Embryonic facial prominence (tissue), 1 donor: ENCODE measurements around the gene ABCC8.
A peak's percentile ranks its signal among the peaks of the same experiment; 100 is the strongest.

Source experiments
- DNase-seq: peaks from one replicate; pipeline ENCODE4 v3.0.0-alpha.2; 2016; ENCODE audit errors: extremely low spot score

Gene ABCC8

DNA sequence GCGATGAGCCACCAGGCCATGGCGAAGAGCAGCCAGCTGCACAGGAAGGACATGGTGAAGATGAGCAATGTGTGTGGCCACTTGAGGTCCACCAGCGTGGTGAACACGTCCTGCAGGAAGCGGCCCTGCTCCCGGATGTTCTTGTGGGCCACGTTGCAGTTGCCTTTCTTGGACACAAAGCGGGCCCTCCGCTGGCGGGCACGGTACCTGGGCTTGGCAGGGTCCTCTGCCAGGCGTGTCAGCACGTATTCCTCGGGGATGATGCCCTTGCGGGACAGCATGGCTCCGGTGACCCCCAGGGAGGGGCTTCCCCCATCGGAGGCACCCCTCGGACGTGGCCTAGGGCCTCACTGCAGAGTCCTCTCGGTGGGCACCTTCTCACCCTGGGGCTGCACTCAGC is 88.8 kb downstream of the ABCC8 start:
- no peak for DNase-seq

DNA sequence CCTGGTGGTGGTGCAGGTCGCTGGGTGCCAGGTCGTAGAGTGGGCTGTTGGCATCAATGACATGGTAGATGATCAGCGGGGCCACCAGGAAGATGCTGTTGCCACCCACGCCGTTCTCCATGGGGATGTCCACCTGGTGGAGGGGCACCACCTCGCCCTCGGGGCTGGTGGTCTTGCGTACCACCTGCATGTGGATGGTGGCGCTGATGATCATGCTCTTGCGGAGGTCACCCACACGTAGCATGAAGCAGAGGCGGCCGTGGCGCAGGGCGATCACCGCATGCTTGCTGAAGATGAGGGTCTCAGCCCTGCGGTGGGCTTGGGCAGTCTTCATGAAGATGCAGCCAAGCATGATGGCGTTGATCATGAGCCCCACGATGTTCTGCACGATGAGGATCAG is 89.4 kb downstream of the ABCC8 start:
- no peak for DNase-seq

- DNase-seq, result no peak
Observed at GRCh38 chr11:17386331-17387084, 90.1 kb downstream of the ABCC8 start.

- no peak for DNase-seq
Observed at GRCh38 chr11:17385926-17386325, 90.7 kb downstream of the ABCC8 start.

DNA sequence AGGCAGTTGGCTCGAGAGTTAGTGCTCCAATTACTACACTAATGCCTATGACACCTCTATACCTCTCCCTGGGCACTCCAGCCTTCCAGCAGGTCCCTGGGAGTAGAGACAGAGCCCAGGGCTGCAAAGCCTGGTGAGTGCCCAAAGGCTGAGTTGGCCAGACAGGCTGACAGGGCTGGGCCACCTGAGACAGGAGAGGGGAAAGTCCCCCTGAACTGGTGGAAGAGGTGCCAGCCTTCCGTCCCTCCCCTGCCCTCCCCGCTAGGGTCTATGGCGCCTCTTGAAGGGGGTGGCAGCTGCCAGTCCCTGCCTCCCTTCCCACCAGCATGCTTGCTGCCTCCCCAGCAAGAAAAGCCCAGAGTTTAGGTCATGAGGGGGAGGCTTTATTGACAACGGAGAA is 91.2 kb downstream of the ABCC8 start:
- DNase-seq, result no peak

DNA sequence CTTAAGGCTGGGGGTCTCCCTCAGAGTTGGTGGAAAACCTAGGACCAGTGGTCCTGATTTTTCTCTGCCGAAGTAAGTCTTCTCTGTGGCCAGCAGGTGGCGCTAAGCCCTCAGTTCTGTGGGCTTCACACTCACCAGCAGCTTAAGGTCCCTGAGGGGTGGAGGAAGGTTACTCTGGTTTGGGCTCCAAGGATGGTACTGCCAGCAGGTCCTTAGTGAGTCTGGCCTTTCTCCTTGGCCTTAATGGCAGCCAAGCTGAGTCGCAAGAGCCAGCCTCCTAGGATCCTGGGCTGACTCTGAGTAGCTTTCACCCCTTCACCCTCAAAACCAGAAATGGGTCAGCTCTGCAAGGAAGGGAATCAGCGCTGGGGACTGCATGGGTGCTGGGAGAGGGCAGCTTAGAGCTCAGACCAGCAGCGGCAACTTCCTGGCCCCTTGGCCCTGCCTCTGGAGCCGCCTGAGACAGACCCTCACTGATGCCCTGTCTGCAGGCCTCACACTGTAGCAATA is 92.6 kb downstream of the ABCC8 start:
- peak; percentile 44 for DNase-seq

DNA sequence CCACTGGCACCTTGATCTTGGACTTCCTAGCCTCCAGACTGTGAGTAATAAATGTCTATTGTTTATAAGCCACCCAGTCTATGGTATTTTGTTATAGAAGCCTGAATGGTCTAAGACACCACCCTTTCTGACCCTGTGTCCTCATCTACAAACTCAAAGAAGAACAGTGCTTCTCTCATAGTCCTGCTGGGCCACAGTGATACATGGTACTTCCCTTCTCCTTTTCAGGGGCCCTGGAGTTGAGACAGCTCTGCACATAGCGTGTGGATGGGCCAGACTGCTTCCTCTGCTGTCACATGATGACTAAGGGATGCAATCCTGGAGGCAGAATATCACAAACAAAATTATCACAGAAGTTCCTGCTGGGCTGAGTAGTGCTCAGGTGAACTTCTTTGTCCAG is 93.2 kb downstream of the ABCC8 start:
- DNase-seq, result no peak

DNA sequence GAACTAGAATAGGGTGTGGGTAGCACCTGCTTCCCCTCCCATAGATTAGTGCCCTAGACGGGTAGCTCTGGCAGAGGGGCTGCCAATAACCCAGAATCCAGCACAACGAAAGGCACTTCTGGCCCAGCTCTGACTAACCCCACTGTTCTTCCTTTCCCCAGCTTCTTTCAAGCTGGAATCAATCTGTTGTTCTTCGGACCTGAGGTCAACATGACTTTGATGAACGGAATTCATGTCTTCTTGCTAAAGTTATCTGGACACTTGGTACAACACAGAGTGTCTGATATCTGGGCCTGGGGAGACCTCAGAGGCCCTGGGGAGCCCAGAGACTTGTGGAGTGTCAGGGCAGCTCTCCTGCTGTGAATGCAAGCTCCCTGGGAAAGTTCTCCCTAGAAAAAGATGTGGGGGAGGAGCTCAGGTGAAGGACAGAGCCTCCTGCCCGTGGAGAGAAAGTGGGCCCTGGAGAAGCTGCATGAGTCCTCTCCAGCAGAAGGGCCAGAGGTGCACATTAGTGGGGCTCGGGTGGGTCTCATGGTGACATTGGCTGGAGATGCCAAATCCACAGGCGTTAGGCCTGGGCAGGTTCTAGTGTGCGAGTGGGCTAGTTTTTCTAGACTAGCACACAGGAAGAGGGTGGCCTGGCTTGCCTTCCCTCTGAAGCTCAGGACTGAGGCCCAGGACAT is 94.5 kb downstream of the ABCC8 start:
- DNase-seq, result no peak

- no peak for DNase-seq
Observed at GRCh38 chr11:17381156-17381555, 95.5 kb downstream of the ABCC8 start.

DNA sequence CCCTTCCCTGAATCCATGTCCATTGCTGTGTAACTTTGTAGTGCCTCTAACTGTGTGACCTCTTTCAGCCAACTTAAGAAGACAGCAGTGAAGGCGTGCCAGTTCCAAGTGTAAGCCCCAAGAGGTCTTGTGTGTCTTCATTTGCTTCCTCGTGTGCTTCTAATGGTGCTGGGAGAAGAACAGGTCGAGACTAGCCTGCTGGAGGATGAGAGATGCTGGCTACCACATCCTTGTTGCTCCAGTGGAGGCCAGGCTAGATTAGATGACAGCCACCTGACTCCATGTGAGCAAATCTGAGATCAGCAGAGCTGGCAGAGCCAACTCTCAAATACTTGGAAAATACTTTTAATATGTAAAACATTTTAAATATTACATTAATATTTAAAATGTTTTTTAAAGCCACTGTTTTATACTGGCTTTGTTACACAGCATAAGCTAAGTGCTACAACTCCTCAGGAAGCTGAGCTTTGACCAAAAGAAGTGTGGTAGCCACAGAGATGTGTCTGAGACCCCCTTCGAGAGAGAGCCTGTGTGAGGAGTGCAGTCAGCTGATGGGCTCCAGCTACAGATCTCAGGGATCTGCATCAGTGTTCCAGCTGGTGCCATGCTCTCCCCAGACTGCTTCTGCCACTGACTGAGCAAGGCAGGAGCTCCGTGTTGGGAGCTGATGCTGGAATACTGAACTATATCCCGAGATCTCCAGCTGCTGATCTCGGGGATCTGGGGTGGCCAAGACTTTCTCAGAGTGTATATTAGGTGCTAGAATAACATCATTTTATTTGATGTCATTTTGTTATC is 97.1 kb downstream of the ABCC8 start:
- DNase-seq, result no peak

GRCh38 chr11:17378655-17379054 is 98.0 kb downstream of the ABCC8 start:
- DNase-seq, result no peak

GRCh38 chr11:17376493-17376892 is 100.2 kb downstream of the ABCC8 start:
- DNase-seq, result no peak

DNA sequence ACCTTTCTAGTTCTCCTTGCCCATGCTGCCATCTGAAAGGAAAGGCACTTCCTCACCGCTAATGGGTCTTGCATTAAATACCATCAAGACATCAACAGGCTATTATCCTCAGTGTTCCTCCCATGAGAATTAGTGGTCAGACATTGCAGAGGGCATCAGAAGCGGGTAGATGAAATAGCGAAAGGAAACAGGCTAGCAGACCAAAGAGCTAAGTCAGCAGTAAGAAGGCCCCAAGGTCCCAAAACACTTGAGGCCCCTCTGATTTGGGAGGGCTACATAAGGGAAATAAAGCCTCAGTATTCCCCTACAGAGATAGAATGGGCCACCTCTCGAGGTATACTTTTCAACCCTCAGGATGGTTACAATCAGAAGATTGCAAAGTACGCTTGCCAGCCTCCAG is 101.1 kb downstream of the ABCC8 start:
- DNase-seq, result no peak

DNA sequence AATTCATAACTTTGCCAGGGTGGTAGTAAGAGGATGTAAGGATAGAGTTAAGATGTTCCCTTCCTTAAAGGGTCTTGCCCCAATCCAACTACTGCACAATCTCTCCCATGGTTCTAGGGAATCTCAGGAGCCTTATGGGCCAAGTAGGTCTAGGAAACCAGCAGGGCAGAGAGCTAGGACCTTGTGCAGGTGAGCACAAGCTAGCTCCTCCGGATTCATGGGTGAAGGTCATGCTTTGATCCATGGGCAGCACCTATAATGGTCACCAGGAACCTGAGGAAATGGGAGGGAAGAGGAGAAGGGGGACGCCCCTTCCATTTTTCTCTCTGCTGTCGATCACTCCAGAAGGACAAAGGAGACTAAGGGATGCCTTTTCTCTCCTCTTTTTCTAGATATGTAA is 105.0 kb downstream of the ABCC8 start:
- no peak for DNase-seq

GRCh38 chr11:17369684-17370243 is 106.9 kb downstream of the ABCC8 start:
- no peak for DNase-seq

DNA sequence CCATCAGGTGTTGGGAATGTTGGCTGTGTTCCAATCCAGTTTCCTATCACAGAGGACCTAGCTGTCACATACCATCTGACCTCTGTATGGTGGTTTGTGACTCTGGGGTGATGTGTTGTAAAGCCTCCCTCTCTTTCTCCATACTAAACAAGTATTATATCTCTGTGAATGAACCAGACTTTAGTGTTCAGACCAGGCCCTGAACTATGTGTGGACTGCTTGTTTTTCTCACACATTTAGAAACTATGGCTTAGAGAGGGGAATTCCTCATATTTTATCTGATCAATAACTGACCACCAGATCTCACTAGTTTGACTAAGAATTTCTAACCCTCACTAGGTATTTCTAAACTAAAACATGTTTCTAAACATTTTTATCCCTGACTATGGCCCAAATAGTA is 107.6 kb downstream of the ABCC8 start:
- no peak for DNase-seq

GRCh38 chr11:17368551-17368950 is 108.1 kb downstream of the ABCC8 start:
- DNase-seq, result no peak

- no peak for DNase-seq
Observed at GRCh38 chr11:17366495-17366894, 110.2 kb downstream of the ABCC8 start.

DNA sequence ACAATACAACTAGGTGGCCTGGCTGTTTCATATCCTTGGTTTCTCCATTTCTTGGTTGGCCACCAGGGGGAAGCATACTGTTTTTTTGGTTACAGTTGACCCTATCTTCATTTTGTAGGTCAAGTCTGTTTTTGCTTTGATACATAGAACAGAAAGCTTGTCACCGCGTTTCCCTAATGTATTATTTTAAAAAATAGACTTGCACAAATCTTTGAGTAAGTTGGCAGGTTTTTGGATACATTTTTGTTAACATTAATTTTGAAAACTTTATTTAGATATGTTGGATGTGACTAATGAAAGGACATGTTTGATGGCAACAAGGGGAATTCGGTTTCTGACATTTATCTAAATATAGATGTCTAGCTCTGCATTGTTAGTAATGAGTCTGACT is 122.0 kb downstream of the ABCC8 start:
- DNase-seq, result peak; percentile 20

DNA sequence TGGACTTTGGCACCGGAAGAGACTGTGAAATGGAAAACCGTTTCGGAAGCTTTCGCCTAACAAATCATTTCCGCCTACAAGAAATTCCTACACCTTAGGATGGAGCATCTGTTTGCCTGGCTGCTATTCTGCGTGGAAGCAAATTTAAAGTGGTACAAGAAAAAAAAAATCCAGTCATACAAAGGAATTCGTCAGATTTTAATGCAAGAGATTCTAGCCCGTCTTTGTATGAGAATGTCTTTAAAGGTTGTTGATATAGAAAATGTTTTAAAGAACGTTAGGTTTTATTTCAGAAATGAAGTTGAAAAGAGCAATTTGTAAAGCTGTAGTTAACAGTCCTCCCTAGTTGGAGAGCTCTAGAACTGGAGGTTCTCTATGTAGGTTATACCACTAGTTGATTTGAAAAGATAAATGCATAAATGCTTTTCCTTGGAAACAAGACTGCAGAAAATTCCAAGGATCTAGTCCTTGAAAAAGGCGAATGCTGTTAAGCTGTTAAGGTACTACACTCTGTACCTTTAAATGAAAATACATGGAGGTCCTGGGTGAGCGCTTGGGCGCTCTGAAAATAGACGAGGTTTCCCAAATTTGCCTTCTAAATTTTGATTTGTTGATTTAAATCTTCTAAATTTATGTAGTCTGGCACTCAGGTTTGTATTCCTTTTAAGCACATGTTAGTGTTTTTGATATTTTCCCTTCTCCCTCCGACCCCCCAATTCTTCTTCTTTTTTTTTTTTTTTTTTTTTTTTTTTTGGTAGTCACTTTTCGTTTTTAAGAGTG is 122.6 kb downstream of the ABCC8 start:
- no peak for DNase-seq
